ENCODE results near the gene NKX2-4. TPM values are rescaled to one million over a fixed set of nuclear protein-coding genes. Genes with fewer than 3 reads are reported as not detected.

NKX2-4 gene
- total RNA-seq, 4 donors from 2014 or later, result not detected

DNA sequence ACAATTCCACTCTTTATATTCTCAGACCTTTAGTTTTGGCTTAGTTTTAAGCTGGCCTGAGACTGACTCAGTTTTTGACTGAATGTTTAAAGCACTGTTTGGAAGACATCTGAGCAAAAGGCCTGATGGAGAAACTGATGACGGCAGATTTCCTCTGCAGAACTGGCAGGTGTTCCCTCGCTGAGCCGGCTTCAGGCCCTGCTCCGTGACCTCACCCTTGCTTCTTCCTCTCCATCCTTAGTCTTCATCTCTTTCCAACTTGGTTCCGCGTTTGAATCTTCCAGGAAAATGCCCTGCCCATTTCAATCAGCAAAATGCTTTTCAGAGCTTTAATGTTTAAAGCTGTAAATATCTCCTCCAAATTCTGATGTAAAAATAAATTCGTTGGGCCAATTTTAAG lies 6.6 kb downstream of the NKX2-4 start:
- Histone ChIP-seq H3K27ac (replicated peaks in 1 of 4) (no peak overlapping the region), H3K36me3 (peaks cover 10 to 55% (median 40%) of the 10 kb centered on the region in 4 donors), H3K4me1 (peaks cover 0 to 14% (median 11%) of the 10 kb centered on the region in 4 donors), H3K9me3 (no peaks in the 10 kb centered on the region), H3K4me3 (no peak overlapping the region), H3K27me3 (peaks cover 0 to 49% (median 46%) of the 10 kb centered on the region in 4 donors)
- intact Hi-C loops (cut with DNase I), result no loop called here
- DNase-seq (ENCODE audit: extremely low spot score), result no peak
- 92% methylated on average over 7 of the region's 7 CpGs for WGBS
- TF ChIP-seq POLR2AphosphoS5 (IDR thresholded peaks at IDR 0.05) (no peak), EP300 (IDR thresholded peaks at IDR 0.05) (no peak), POLR2A (IDR thresholded peaks at IDR 0.05; ENCODE audit: low read depth) (no peak)
- TF ChIP-seq, protein P1, sequence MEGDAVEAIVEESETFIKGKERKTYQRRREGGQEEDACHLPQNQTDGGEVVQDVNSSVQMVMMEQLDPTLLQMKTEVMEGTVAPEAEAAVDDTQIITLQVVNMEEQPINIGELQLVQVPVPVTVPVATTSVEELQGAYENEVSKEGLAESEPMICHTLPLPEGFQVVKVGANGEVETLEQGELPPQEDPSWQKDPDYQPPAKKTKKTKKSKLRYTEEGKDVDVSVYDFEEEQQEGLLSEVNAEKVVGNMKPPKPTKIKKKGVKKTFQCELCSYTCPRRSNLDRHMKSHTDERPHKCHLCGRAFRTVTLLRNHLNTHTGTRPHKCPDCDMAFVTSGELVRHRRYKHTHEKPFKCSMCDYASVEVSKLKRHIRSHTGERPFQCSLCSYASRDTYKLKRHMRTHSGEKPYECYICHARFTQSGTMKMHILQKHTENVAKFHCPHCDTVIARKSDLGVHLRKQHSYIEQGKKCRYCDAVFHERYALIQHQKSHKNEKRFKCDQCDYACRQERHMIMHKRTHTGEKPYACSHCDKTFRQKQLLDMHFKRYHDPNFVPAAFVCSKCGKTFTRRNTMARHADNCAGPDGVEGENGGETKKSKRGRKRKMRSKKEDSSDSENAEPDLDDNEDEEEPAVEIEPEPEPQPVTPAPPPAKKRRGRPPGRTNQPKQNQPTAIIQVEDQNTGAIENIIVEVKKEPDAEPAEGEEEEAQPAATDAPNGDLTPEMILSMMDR (IDR thresholded peaks at IDR 0.05), result no peak

DNA sequence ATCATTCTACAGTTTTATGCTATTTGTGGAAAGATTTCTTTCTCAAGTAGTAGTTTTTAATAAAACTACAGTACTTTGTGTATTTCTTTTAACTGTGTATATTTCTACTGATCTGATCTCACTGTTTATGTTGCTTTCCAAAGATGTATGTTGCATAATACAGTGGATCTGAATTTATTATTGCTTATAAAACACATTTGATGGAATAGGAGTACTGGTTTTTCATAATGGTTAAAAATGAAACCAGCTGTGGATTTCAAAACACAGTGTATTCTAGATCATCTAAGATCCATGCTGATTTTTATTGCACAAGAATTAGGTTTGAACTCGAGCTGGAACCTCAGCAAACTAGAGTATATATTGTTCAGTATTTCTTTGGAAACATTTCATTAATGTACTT lies 8.0 kb downstream of the NKX2-4 start:
- intact Hi-C loops (cut with DNase I), result no loop called here
- no peaks in the 10 kb centered on the region for H3K9me3 ChIP-seq
- H3K4me1 ChIP-seq, result peaks cover 0 to 9% (median 7%) of the 10 kb centered on the region in 4 donors
- H3K27me3 ChIP-seq, result peaks cover 0 to 35% (median 32%) of the 10 kb centered on the region in 4 donors
- H3K27ac ChIP-seq (replicated peaks in 1 of 4), result no peak overlapping the region
- no peak for DNase-seq (ENCODE audit: extremely low spot score)
- peaks cover 12 to 63% (median 44%) of the 10 kb centered on the region in 4 donors for H3K36me3 ChIP-seq
- 8% methylated on average over 1 of the region's 1 CpG for WGBS
- TF ChIP-seq POLR2A (IDR thresholded peaks at IDR 0.05; ENCODE audit: low read depth) (no peak), EP300 (IDR thresholded peaks at IDR 0.05) (no peak), POLR2AphosphoS5 (IDR thresholded peaks at IDR 0.05) (no peak)
- TF ChIP-seq, protein P1 (IDR thresholded peaks at IDR 0.05), result no peak
- H3K4me3 ChIP-seq, result no peak overlapping the region

DNA sequence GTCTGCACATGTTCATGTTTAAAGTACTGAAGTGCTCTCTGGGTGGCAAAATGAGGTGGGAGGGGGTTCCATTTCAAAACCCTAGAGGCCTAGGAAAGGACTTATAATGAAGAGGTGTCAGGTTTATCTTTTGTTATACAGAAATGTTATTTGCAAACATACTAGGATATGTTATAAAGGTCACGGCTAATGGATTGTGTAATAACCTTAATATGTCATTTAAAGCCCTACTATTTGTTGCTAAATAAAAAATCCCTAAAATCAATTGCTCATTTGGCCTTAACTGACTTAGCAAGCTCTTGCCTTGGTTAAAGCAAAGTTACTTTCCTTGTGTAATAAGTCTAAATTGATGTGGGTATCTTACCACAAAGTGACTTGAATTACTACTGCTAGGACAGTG lies 8.8 kb downstream of the NKX2-4 start:
- H3K36me3 ChIP-seq, result peaks cover 16 to 71% (median 49%) of the 10 kb centered on the region in 4 donors

DNA sequence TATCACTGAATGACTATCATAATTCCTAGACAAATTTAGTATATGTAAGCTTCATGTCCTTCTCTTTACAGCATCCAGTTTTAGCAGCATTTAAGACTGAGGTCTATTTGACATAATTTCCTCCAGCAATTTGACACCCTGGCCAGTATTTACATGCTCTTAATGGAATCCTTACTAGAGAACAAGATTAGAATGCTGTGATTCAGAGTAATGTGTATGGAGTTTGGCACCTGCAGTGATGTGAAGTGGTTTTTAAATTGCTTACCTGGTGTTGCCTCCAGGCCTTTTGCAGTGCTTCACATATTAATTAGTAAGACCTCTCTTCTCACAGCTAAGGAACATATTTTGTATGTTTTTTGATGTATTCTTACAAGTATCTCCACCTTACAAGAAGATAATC lies 9.8 kb downstream of the NKX2-4 start:
- intact Hi-C loops (cut with DNase I), result no loop called here
- Histone ChIP-seq H3K36me3 (peaks cover 26 to 81% (median 59%) of the 10 kb centered on the region in 4 donors), H3K9me3 (no peaks in the 10 kb centered on the region), H3K27me3 (peaks cover 0 to 16% (median 15%) of the 10 kb centered on the region in 4 donors), H3K27ac (replicated peaks in 1 of 4) (no peak overlapping the region), H3K4me3 (no peak overlapping the region), H3K4me1 (peaks cover 0 to 9% (median 7%) of the 10 kb centered on the region in 4 donors)
- DNase-seq (ENCODE audit: extremely low spot score), result no peak
- TF ChIP-seq EP300 (IDR thresholded peaks at IDR 0.05) (no peak), POLR2AphosphoS5 (IDR thresholded peaks at IDR 0.05) (no peak), POLR2A (IDR thresholded peaks at IDR 0.05; ENCODE audit: low read depth) (no peak)
- TF ChIP-seq, protein P1 (IDR thresholded peaks at IDR 0.05), result no peak

More for the DNA sequence above, 8.8 kb downstream of the NKX2-4 start:
- Histone ChIP-seq H3K4me3 (no peak overlapping the region), H3K4me1 (peaks cover 0 to 9% (median 7%) of the 10 kb centered on the region in 4 donors), H3K27me3 (peaks cover 0 to 26% (median 24%) of the 10 kb centered on the region in 4 donors), H3K27ac (replicated peaks in 1 of 4) (no peak overlapping the region), H3K9me3 (no peaks in the 10 kb centered on the region)
- intact Hi-C loops (cut with DNase I), result no loop called here
- TF ChIP-seq POLR2A (IDR thresholded peaks at IDR 0.05; ENCODE audit: low read depth) (no peak), POLR2AphosphoS5 (IDR thresholded peaks at IDR 0.05) (no peak), EP300 (IDR thresholded peaks at IDR 0.05) (no peak)
- TF ChIP-seq, protein P1 (IDR thresholded peaks at IDR 0.05), result no peak
- 81% methylated on average over 1 of the region's 1 CpG for WGBS
- DNase-seq (ENCODE audit: extremely low spot score), result no peak

DNA sequence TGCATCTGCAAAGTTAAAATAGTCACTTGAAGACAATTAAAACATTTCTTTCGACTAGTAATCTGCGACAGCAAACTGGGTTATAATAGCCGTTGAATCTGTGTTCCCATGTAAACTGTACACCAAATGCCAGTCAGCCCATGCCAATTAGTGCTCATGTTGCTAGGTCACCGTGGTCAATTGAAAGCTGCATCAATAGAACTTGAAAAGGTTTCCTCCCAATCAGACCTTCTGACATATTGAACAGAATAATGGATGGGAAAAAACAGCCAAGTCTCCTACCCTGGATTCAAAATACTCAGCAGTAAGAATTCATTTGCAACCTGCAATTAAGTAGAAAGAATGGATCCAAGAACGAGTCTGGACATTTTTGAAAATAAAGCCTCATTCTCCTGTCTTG lies 11.2 kb downstream of the NKX2-4 start:
- Histone ChIP-seq H3K4me3 (no peak overlapping the region), H3K36me3 (peaks cover 35 to 89% (median 67%) of the 10 kb centered on the region in 4 donors), H3K9me3 (no peaks in the 10 kb centered on the region), H3K27me3 (peaks cover 0 to 2% (median under 1%) of the 10 kb centered on the region in 4 donors), H3K4me1 (no peaks in the 10 kb centered on the region), H3K27ac (replicated peaks in 1 of 4) (no peak overlapping the region)
- WGBS, result 99% methylated on average over 5 of the region's 5 CpGs
- intact Hi-C loops (cut with DNase I), result no loop called here
- DNase-seq (ENCODE audit: extremely low spot score), result no peak
- TF ChIP-seq POLR2A (IDR thresholded peaks at IDR 0.05; ENCODE audit: low read depth) (no peak), POLR2AphosphoS5 (IDR thresholded peaks at IDR 0.05) (no peak), EP300 (IDR thresholded peaks at IDR 0.05) (no peak)
- TF ChIP-seq, protein P1 (IDR thresholded peaks at IDR 0.05), result no peak

Data from esophagus muscularis mucosa (tissue), 4 donors.